Hepatocyte (in vitro differentiated cells): Measurements from ENCODE around the gene FFAR4.

Source experiments
- EZH2 ChIP-seq: fragments of 200-600 bp; sonication (generic); IDR thresholded peaks from 2 replicates; pipeline ENCODE4 v1.6.1; 2016; ENCODE audit warnings: antibody characterized with exemption, mild to moderate bottlenecking, borderline replicate concordance
- TF ChIP-seq, protein P1 (sequence below): fragments of 200-600 bp; sonication (generic); IDR thresholded peaks from 2 replicates; pipeline ENCODE4 v1.5.1; 2016; ENCODE audit warnings: antibody characterized with exemption, mild to moderate bottlenecking; ENCODE audit not compliant: poor library complexity

DNA sequence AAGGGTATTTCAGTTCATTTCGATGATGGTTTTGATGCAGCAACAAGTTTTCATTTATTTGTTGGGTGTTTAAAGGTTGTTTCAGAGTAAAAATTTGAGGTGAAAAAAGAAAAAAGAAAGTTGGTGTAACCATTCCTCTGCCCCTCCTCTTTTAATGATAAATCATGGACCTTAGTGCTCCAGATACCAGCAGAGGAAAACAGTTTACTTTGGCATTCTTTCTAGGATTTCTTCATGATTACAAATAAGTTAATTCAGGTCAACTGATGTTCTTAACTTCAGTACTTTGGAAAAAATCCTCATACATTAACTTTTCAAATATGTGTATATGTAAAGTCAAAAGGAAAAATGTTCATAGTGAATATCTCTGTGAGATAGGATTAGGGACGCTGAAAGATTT is 36.6 kb downstream of the FFAR4 start:
- TF ChIP-seq, protein P1, sequence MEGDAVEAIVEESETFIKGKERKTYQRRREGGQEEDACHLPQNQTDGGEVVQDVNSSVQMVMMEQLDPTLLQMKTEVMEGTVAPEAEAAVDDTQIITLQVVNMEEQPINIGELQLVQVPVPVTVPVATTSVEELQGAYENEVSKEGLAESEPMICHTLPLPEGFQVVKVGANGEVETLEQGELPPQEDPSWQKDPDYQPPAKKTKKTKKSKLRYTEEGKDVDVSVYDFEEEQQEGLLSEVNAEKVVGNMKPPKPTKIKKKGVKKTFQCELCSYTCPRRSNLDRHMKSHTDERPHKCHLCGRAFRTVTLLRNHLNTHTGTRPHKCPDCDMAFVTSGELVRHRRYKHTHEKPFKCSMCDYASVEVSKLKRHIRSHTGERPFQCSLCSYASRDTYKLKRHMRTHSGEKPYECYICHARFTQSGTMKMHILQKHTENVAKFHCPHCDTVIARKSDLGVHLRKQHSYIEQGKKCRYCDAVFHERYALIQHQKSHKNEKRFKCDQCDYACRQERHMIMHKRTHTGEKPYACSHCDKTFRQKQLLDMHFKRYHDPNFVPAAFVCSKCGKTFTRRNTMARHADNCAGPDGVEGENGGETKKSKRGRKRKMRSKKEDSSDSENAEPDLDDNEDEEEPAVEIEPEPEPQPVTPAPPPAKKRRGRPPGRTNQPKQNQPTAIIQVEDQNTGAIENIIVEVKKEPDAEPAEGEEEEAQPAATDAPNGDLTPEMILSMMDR, result no peak
- no peak for TF ChIP-seq EZH2
